GM04504 (cell line): ENCODE data around the gene RARB.
A peak's percentile ranks its signal among the peaks of the same experiment; 100 is the strongest.

Experiments
- DNase-seq: peaks from one replicate; pipeline ENCODE4 v3.0.0-alpha.2; 2012; ENCODE audit warnings: low read depth

The RARB gene

GRCh38 chr3:25427942-25428788 is at the start of gene RARB:
Gene RARB, plus strand, starts transcription at chr3:25428263. Its CDS starts 469 bp downstream, at chr3:25428732.
- peak; percentile 52 for DNase-seq

GRCh38 chr3:25378786-25379311 is 49.2 kb upstream of the RARB start:
- no peak for DNase-seq

- no peak for DNase-seq
Measured at GRCh38 chr3:25380222-25380739, 47.8 kb upstream of the RARB start.

GRCh38 chr3:25381083-25381482 is 47.0 kb upstream of the RARB start:
- no peak for DNase-seq

GRCh38 chr3:25384471-25384870 is 43.6 kb upstream of the RARB start:
- DNase-seq = no peak

GRCh38 chr3:25385807-25386460 is 42.1 kb upstream of the RARB start:
- DNase-seq = no peak

- peak; percentile 34 for DNase-seq
Measured at GRCh38 chr3:25386686-25387255, 41.3 kb upstream of the RARB start.

GRCh38 chr3:25390605-25391004 is 37.5 kb upstream of the RARB start:
- DNase-seq = no peak

- no peak for DNase-seq
Measured at GRCh38 chr3:25396251-25396650, 31.8 kb upstream of the RARB start.

GRCh38 chr3:25396686-25397085 is 31.4 kb upstream of the RARB start:
- no peak for DNase-seq

GRCh38 chr3:25397150-25397549 is 30.9 kb upstream of the RARB start:
- no peak for DNase-seq

- no peak for DNase-seq
Measured at GRCh38 chr3:25400587-25400986, 27.5 kb upstream of the RARB start.

- no peak for DNase-seq
Measured at GRCh38 chr3:25403968-25404367, 24.1 kb upstream of the RARB start.

GRCh38 chr3:25404569-25404968 is 23.5 kb upstream of the RARB start:
- no peak for DNase-seq

- DNase-seq = no peak
Measured at GRCh38 chr3:25405335-25405734, 22.7 kb upstream of the RARB start.

- DNase-seq = no peak
Measured at GRCh38 chr3:25410703-25411102, 17.4 kb upstream of the RARB start.

- DNase-seq = no peak
Measured at GRCh38 chr3:25412269-25412668, 15.8 kb upstream of the RARB start.

- no peak for DNase-seq
Measured at GRCh38 chr3:25416176-25416575, 11.9 kb upstream of the RARB start.

- no peak for DNase-seq
Measured at GRCh38 chr3:25418596-25418995, 9.5 kb upstream of the RARB start.

GRCh38 chr3:25419251-25419650 is 8.8 kb upstream of the RARB start:
- no peak for DNase-seq

GRCh38 chr3:25420147-25420546 is 7.9 kb upstream of the RARB start:
- no peak for DNase-seq

GRCh38 chr3:25420885-25421284 is 7.2 kb upstream of the RARB start:
- no peak for DNase-seq

GRCh38 chr3:25421747-25422146 is 6.3 kb upstream of the RARB start:
- DNase-seq = no peak
